SU-DHL-6 (cell line): ENCODE measurements around the gene COL23A1.

Experiments
- H2AFZ ChIP-seq: fragments of 200-600 bp; sonication (generic); 2 replicates; pipeline ENCODE4 v1.6.1; 2014; ENCODE audit warnings: low read depth, mild to moderate bottlenecking, moderate library complexity, mixed read lengths, antibody characterized with exemption, low read length; ENCODE audit not compliant: severe bottlenecking
- H3F3A ChIP-seq: fragments of 200-600 bp; shearing (Covaris generic); 2 replicates; pipeline ENCODE4 v1.6.0; 2016; ENCODE audit warnings: antibody characterized with exemption, mild to moderate bottlenecking; ENCODE audit not compliant: insufficient read depth
- H3K27ac ChIP-seq: fragments of 200-600 bp; sonication (generic); 2 replicates; pipeline ENCODE4 v1.5.1; 2016; ENCODE audit warnings: low read depth, mild to moderate bottlenecking, low read length, moderate library complexity, mixed read lengths
- H3K27me3 ChIP-seq: fragments of 200-600 bp; sonication (generic), shearing (Covaris generic); 2 replicates; pipeline ENCODE4 v1.6.0; 2014; ENCODE audit warnings: mild to moderate bottlenecking, low read length
- H3K36me3 ChIP-seq: fragments of 200-600 bp; sonication (generic); 2 replicates; pipeline ENCODE4 v1.6.1; 2014; ENCODE audit warnings: mild to moderate bottlenecking, low read length, mixed read lengths
- H3K4me2 ChIP-seq: fragments of 300-600, 200-600 bp; shearing (Covaris generic), sonication (generic); 2 replicates; pipeline ENCODE4 v1.6.0; 2014; ENCODE audit warnings: low read length, low read depth, mild to moderate bottlenecking; ENCODE audit not compliant: poor library complexity, severe bottlenecking
- H3K4me3 ChIP-seq: fragments of 200-600 bp; sonication (generic); 2 replicates; pipeline ENCODE4 v1.5.1; 2014; ENCODE audit warnings: antibody characterized with exemption, low read length, mild to moderate bottlenecking, mixed read lengths; ENCODE audit not compliant: insufficient read depth, poor library complexity, severe bottlenecking
- H3K79me2 ChIP-seq: fragments of 200-600 bp; sonication (generic); 2 replicates; pipeline ENCODE4 v1.6.1; 2014; ENCODE audit warnings: mild to moderate bottlenecking, low read length, moderate library complexity; ENCODE audit not compliant: insufficient read depth
- H3K9ac ChIP-seq: fragments of 200-600 bp; sonication (generic); 2 replicates; pipeline ENCODE4 v1.7.0; 2014; ENCODE audit warnings: mild to moderate bottlenecking, low read length
- H3K9me2 ChIP-seq: fragments of 200-600 bp; sonication (generic); replicated peaks from 2 replicates; pipeline ENCODE4 v1.6.1; 2014; ENCODE audit warnings: low read length; ENCODE audit not compliant: insufficient read depth
- H3K9me3 ChIP-seq: fragments of 200-600 bp; sonication (generic); 2 replicates; pipeline ENCODE4 v1.6.1; 2014; ENCODE audit warnings: low read length, mixed read lengths; ENCODE audit not compliant: insufficient read depth
- H4K20me1 ChIP-seq: fragments of 200-600 bp; sonication (generic); 2 replicates; pipeline ENCODE4 v1.6.1; 2014; ENCODE audit warnings: low read depth, mild to moderate bottlenecking, antibody characterized with exemption, low read length, moderate library complexity, mixed read lengths
- CTCF ChIP-seq: fragments of 200-600 bp; sonication (generic); IDR thresholded peaks from one replicate; pipeline ENCODE4 v1.5.1; 2017; ENCODE audit warnings: antibody characterized with exemption, mild to moderate bottlenecking, low read length, moderate library complexity; ENCODE audit not compliant: insufficient read depth, poor library complexity, severe bottlenecking
- EZH2phosphoT487 ChIP-seq: fragments of 200-600 bp; sonication (generic), shearing (Covaris generic); conservative IDR thresholded peaks from 2 replicates; pipeline ENCODE4 v1.6.1; 2018; ENCODE audit warnings: mild to moderate bottlenecking, antibody characterized with exemption, low read length, moderate library complexity, mixed read lengths

COL23A1 gene

GRCh38 chr5:178595150-178595549 is 5.0 kb upstream of the COL23A1 start:
- TF ChIP-seq CTCF (no peak), EZH2phosphoT487 (no peak)
- Histone ChIP-seq H2AFZ (no peak overlapping the region), H3F3A (no peaks in the 10 kb centered on the region), H3K27me3 (no peaks in the 10 kb centered on the region), H4K20me1 (no peaks in the 10 kb centered on the region), H3K9me3 (peaks cover 20% of the 10 kb centered on the region; the same call in 1 of the 2 replicates), H3K79me2 (no peaks in the 10 kb centered on the region), H3K27ac (no peak overlapping the region), H3K9ac (no peak overlapping the region), H3K9me2 (no peaks in the 10 kb centered on the region), H3K36me3 (peaks cover 20% of the 10 kb centered on the region), H3K4me3 (no peak overlapping the region), H3K4me2 (no peak overlapping the region)

- H3K9ac ChIP-seq = no peak overlapping the region
- H3K9me3 ChIP-seq = peaks cover 18% of the 10 kb centered on the region; the same call in 1 of the 2 replicates
- no peak overlapping the region for H3K27ac ChIP-seq
- H3K4me3 ChIP-seq = no peak overlapping the region
- H4K20me1 ChIP-seq = no peaks in the 10 kb centered on the region
- H3K9me2 ChIP-seq = no peaks in the 10 kb centered on the region
- H3K79me2 ChIP-seq = no peaks in the 10 kb centered on the region
- TF ChIP-seq EZH2phosphoT487 (no peak), CTCF (no peak)
- no peaks in the 10 kb centered on the region for H3F3A ChIP-seq
- H2AFZ ChIP-seq = no peak overlapping the region
- no peak overlapping the region for H3K4me2 ChIP-seq
- no peaks in the 10 kb centered on the region for H3K27me3 ChIP-seq
- peaks cover 10% of the 10 kb centered on the region for H3K36me3 ChIP-seq
Measured at GRCh38 chr5:178590924-178591423, 781 bp upstream of the COL23A1 start.

GRCh38 chr5:178589180-178590140 is 733 bp downstream of the COL23A1 start:
- no peaks in the 10 kb centered on the region for H3K9me2 ChIP-seq
- no peak overlapping the region for H3K27ac ChIP-seq
- peaks cover 4% of the 10 kb centered on the region; the same call in 1 of the 2 replicates for H3K9me3 ChIP-seq
- peaks cover under 1% of the 10 kb centered on the region; the same call in 1 of the 2 replicates for H3K36me3 ChIP-seq
- no peaks in the 10 kb centered on the region for H3K79me2 ChIP-seq
- no peak overlapping the region for H3K4me3 ChIP-seq
- H2AFZ ChIP-seq = no peak overlapping the region
- TF ChIP-seq CTCF (no peak), EZH2phosphoT487 (no peak)
- H3K27me3 ChIP-seq = no peaks in the 10 kb centered on the region
- H4K20me1 ChIP-seq = no peaks in the 10 kb centered on the region
- H3K9ac ChIP-seq = no peak overlapping the region
- no peak overlapping the region for H3K4me2 ChIP-seq
- no peaks in the 10 kb centered on the region for H3F3A ChIP-seq
